ENCODE measurements around the gene TPPP2. TPM values are rescaled to one million over a fixed set of nuclear protein-coding genes. Genes with fewer than 3 reads are reported as not detected.

The TPPP2 gene
- total RNA-seq, 2 experiments from 2014 or later = not detected

DNA sequence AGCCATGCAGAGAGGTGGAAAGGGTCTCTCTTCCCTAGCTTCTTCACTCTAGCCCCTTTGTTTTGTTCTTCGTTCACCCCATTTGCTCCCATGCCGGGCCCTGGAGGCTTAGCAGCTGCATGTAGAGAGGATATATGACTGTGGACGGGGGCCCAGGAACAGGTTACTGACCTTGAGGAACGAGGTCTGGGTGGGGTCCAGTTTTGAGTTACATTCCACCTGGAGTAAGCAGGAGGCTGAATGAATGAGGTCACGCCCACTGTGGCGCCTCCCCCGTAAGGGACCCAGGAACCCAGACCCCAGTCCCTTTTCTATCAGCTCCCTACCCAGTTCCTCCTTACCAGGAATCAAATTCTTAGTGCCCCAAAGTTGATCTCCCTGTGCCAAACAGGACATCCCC is 11.7 kb upstream of the TPPP2 start:
- H3K4me3 Mint-ChIP-seq = no peak overlapping the region
- H3K36me3 Mint-ChIP-seq (ENCODE audit: low read depth) = no peaks in the 10 kb centered on the region
- peaks cover 16% of the 10 kb centered on the region for H3K27me3 Mint-ChIP-seq
- H3K9me3 Mint-ChIP-seq = no peaks in the 10 kb centered on the region
- H3K27ac Mint-ChIP-seq = no peak overlapping the region
- DNase-seq = no peak
- ChIA-PET POLR2A (interaction anchor here (1.2 to 1.6 kb wide), 2 partner anchors 85 to 87 kb away, joined by 3 read pairs; no protein-coding TSS in a partner anchor), CTCF (interaction anchor here (0.6 to 4.6 kb wide), 4 partner anchors 21 to 87 kb away, joined by 3 to 137 read pairs (median 3); partner anchors contain the start of gene TMEM253)
- peaks cover 2% of the 10 kb centered on the region for H3K4me1 Mint-ChIP-seq

GRCh38 chr14:21018781-21019180 is 11.2 kb upstream of the TPPP2 start:
- POLR2A ChIA-PET = interaction anchor here (1.2 to 1.6 kb wide), 2 partner anchors 85 to 86 kb away, joined by 3 read pairs; no protein-coding TSS in a partner anchor
- H3K27ac Mint-ChIP-seq = no peak overlapping the region
- H3K27me3 Mint-ChIP-seq = peaks cover 21% of the 10 kb centered on the region
- peaks cover 3% of the 10 kb centered on the region for H3K4me1 Mint-ChIP-seq
- H3K9me3 Mint-ChIP-seq = no peaks in the 10 kb centered on the region
- H3K36me3 Mint-ChIP-seq (ENCODE audit: low read depth) = no peaks in the 10 kb centered on the region
- no peak for DNase-seq
- no peak overlapping the region for H3K4me3 Mint-ChIP-seq
- CTCF ChIA-PET = interaction anchor here (0.9 to 1.9 kb wide), 5 partner anchors 13 to 86 kb away, joined by 3 to 5 read pairs (median 3); no protein-coding TSS in a partner anchor

- no peak for DNase-seq
- Mint-ChIP-seq H3K36me3 (ENCODE audit: low read depth) (no peaks in the 10 kb centered on the region), H3K27ac (no peak overlapping the region), H3K27me3 (peaks cover 24% of the 10 kb centered on the region), H3K4me3 (no peak overlapping the region), H3K4me1 (peaks cover 8% of the 10 kb centered on the region), H3K9me3 (no peaks in the 10 kb centered on the region)
- CTCF ChIA-PET = interaction anchor here (0.9 to 1.9 kb wide), 6 partner anchors 14 to 85 kb away, joined by 3 to 5 read pairs (median 3); no protein-coding TSS in a partner anchor
- POLR2A ChIA-PET = interaction anchor here (1.2 kb wide), 1 partner anchor 86 kb away, joined by 3 read pairs; no protein-coding TSS in a partner anchor
Observed at GRCh38 chr14:21019366-21019765, 10.7 kb upstream of the TPPP2 start.

- CTCF ChIA-PET = interaction anchor here (1.5 kb wide), 1 partner anchor 83 kb away, joined by 7 read pairs; no protein-coding TSS in a partner anchor
Observed at GRCh38 chr14:21020977-21021545, 9.0 kb upstream of the TPPP2 start.

GRCh38 chr14:21022686-21023085 is 7.3 kb upstream of the TPPP2 start:
- DNase-seq = no peak
- no peaks in the 10 kb centered on the region for H3K36me3 Mint-ChIP-seq (ENCODE audit: low read depth)
- peaks cover 34% of the 10 kb centered on the region for H3K27me3 Mint-ChIP-seq
- H3K4me3 Mint-ChIP-seq = no peak overlapping the region
- no peak overlapping the region for H3K27ac Mint-ChIP-seq
- CTCF ChIA-PET = interaction anchor here (0.9 to 2.0 kb wide), 2 partner anchors 8 to 22 kb away, joined by 5 to 16 read pairs; no protein-coding TSS in a partner anchor
- H3K9me3 Mint-ChIP-seq = no peaks in the 10 kb centered on the region
- POLR2A ChIA-PET = no interaction called here
- peaks cover 11% of the 10 kb centered on the region for H3K4me1 Mint-ChIP-seq

More at GRCh38 chr14:21020977-21021545, 9.0 kb upstream of the TPPP2 start:
- H3K4me1 Mint-ChIP-seq = peaks cover 11% of the 10 kb centered on the region
- no peaks in the 10 kb centered on the region for H3K36me3 Mint-ChIP-seq (ENCODE audit: low read depth)
- no peak overlapping the region for H3K27ac Mint-ChIP-seq
- peaks cover 29% of the 10 kb centered on the region for H3K27me3 Mint-ChIP-seq
- H3K4me3 Mint-ChIP-seq = no peak overlapping the region
- no peak for DNase-seq
- POLR2A ChIA-PET = no interaction called here
- no peaks in the 10 kb centered on the region for H3K9me3 Mint-ChIP-seq

DNA sequence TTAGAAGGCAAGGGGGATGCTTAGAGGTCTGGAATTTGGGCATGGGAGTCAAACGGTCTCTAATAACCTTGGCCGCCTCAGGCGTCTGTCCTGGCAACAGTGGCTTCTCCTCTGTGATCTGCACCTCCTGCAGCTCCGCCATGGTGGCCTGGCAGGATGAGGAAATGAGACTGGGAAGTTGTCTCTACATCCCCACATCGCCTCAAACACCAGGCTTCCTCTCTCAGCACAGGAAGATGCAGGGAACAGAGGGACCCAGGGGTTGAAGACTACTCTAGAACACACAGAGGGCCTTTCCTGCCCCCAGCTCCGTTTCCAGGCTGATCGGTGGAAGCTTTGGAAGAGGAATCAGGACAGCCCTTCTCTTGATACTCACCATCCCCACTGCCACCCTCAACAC is 6.8 kb upstream of the TPPP2 start:
- peaks cover 34% of the 10 kb centered on the region for H3K27me3 Mint-ChIP-seq
- no peak for DNase-seq
- H3K36me3 Mint-ChIP-seq (ENCODE audit: low read depth) = no peaks in the 10 kb centered on the region
- ChIA-PET POLR2A (no interaction called here), CTCF (interaction anchor here (2.0 kb wide), 1 partner anchor 8 kb away, joined by 16 read pairs; no protein-coding TSS in a partner anchor)
- H3K4me1 Mint-ChIP-seq = peaks cover 11% of the 10 kb centered on the region
- no peak overlapping the region for H3K4me3 Mint-ChIP-seq
- no peak overlapping the region for H3K27ac Mint-ChIP-seq
- no peaks in the 10 kb centered on the region for H3K9me3 Mint-ChIP-seq

DNA sequence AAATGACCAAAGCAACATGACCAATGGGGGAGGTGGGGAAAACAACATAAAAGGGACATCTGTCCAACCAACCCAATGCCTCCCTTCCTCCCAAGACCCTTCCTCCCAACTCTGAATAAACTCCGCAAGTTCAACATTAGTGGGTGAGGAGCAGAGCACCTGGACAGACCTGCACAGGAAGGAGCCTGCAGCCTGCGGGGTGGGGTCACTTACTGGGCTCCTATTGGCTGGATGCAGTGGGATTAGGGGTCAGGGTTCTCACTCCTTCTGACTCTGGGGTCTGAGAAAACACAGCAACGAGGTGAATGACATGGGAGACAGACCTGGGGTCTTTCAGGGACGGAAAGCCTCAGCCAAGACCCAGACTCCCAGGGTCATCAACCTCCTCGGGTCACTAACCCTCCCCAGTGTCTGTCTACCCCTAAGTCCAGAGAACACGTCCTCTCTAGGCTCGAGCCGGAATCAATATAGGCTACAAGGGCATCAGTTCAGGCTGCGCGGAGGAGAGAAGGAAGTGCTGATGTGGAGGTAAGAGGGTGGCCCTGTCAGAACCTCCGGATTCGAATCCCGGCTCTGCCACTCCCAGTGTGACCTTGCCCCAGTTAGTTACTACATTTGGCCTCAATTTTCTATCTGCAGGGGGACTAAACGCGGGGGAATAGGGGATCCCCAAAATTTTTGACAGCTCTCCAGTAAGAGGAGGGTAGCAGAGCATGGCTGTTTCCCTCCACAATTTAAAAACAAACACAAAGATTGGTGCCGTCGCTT is 6.0 kb upstream of the TPPP2 start:
- H3K27me3 Mint-ChIP-seq = peaks cover 34% of the 10 kb centered on the region
- peak overlapping the region; percentile 68 for H3K4me3 Mint-ChIP-seq
- no peaks in the 10 kb centered on the region for H3K36me3 Mint-ChIP-seq (ENCODE audit: low read depth)
- POLR2A ChIA-PET = interaction anchor here (1.0 kb wide), 1 partner anchor 80 kb away, joined by 3 read pairs; no protein-coding TSS in a partner anchor
- H3K4me1 Mint-ChIP-seq = peaks cover 11% of the 10 kb centered on the region
- H3K9me3 Mint-ChIP-seq = no peaks in the 10 kb centered on the region
- no peak overlapping the region for H3K27ac Mint-ChIP-seq
- DNase-seq = no peak
- CTCF ChIA-PET = interaction anchor here (1.3 to 2.0 kb wide), 3 partner anchors 9 to 80 kb away, joined by 3 to 16 read pairs (median 5); no protein-coding TSS in a partner anchor

DNA sequence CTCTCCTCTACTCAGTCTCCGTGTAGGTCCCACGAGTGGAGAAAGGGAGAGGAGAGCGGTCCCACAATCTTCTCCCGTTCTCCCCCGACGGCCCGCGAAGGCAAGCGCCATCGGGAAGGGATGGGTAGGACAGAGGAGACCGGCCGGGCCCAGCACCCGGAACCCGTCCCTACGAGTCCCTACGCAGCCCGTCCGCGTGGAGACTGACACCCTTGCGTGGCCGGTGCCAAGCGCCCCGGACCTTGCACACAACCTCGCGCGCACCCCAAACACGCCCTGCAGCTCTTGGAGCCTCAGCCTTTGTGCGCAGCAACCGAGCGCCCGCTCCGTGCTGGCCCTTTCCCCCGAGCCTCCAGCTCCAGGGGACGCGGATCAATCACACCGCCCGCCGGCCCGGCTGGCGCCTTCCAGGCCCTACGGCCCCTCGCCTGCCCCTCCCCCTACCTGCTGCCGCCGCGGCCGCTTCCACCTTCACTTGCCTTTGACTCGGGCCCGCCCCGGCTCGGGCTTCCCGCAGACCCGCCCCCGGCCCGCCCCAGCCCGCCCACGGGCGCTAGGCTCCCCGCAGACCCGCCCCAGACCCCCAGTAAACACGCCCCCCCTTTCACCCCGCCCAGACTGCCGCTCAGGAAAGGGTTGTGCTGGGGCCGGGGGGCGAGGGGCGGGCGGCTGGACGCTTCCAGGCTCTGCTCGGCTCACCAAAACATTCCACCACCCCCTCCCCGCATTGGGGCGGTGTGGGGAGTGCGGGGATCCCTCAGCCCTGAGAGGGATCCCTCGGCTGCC is 5.2 kb upstream of the TPPP2 start, which contains the start of gene NDRG2:
NDRG2 (minus strand) TSS at position 477 of the 786 bp plus-strand sequence. CDS start 1,746 bp downstream, outside the sequence.
- Mint-ChIP-seq H3K4me3 (peak within 1 kb of the TSS; percentile 69), H3K36me3 (ENCODE audit: low read depth) (no peaks in the 10 kb centered on the region), H3K9me3 (no peaks in the 10 kb centered on the region), H3K27ac (no peak within 1 kb of the TSS), H3K4me1 (peaks cover 11% of the 10 kb centered on the region), H3K27me3 (peaks cover 34% of the 10 kb centered on the region)
- DNase-seq = peak; percentile 74
- POLR2A ChIA-PET = interaction anchor here (1.0 kb wide), 1 partner anchor 80 kb away, joined by 3 read pairs; no protein-coding TSS in a partner anchor
- CTCF ChIA-PET = interaction anchor here (1.3 to 2.0 kb wide), 3 partner anchors 10 to 79 kb away, joined by 3 to 16 read pairs (median 5); no protein-coding TSS in a partner anchor

- Mint-ChIP-seq H3K27ac (no peak overlapping the region), H3K27me3 (peaks cover 34% of the 10 kb centered on the region), H3K4me1 (peaks cover 11% of the 10 kb centered on the region), H3K9me3 (no peaks in the 10 kb centered on the region), H3K36me3 (ENCODE audit: low read depth) (no peaks in the 10 kb centered on the region), H3K4me3 (peak overlapping the region; percentile 69)
- ChIA-PET CTCF (interaction anchor here (1.2 to 1.4 kb wide), 4 partner anchors 11 to 79 kb away, joined by 3 to 5 read pairs (median 3); no protein-coding TSS in a partner anchor), POLR2A (no interaction called here)
- DNase-seq = no peak
Observed at GRCh38 chr14:21025371-21026273, 4.4 kb upstream of the TPPP2 start.

DNA sequence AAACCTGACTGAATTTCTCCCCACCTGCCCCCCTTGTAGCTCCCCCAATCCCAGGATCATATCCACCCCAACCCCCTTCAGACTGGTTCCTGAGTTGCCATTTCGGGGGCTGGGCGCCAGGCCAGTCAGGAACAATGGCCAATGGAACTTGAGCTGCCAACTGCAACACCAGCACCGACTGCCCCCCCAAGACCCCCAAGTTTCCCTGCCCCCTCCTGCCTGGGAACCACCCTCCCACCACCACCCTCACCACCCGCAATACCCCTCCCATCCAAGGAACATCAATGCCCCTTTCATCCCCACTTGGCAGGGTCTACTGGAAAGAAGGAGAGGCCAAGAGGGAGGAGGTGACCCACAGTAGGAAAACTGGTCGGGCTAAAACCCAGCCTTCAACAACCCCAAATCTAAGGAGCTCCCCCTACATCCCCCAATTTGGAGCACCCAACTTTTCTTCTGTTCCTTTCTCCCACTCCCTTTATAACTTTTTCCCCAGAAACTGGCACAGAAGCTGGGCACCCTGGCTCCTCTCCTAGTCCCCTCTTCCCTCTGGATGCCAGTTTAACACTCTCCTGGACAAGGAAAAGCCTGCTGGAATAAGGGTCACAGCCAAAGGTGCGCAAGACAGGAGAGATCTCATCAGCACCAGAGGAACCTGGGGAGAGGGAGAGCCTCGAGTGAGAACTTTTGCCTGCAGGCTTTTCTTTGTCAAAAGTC is 3.6 kb upstream of the TPPP2 start:
- Mint-ChIP-seq H3K9me3 (no peaks in the 10 kb centered on the region), H3K4me1 (peaks cover 11% of the 10 kb centered on the region), H3K36me3 (ENCODE audit: low read depth) (no peaks in the 10 kb centered on the region), H3K27ac (no peak overlapping the region), H3K27me3 (peaks cover 34% of the 10 kb centered on the region), H3K4me3 (no peak overlapping the region)
- DNase-seq = no peak
- POLR2A ChIA-PET = no interaction called here
- CTCF ChIA-PET = interaction anchor here (1.2 to 1.4 kb wide), 3 partner anchors 12 to 79 kb away, joined by 3 to 5 read pairs (median 3); no protein-coding TSS in a partner anchor

DNA sequence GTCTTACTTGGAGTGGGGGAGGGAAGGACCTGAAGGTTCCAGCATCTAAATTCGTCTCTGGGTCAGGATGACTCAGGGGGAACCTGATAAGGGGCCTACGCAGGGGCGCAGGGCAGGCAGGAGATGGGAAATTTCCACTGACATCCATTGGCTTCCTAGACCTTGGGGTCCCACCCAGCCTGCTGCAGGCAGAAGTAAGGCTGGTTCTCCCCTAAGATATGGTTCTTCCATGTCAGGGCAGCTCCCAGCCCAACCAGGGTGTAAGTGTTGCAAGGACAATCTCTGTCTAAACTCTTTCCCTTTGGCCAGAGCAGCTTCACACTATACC is 3.1 kb upstream of the TPPP2 start:
- Mint-ChIP-seq H3K9me3 (no peaks in the 10 kb centered on the region), H3K27me3 (peaks cover 37% of the 10 kb centered on the region)
- CTCF ChIA-PET = interaction anchor here (1.2 to 1.4 kb wide), 2 partner anchors 77 to 78 kb away, joined by 3 read pairs; no protein-coding TSS in a partner anchor

More for the DNA sequence above, 3.1 kb upstream of the TPPP2 start:
- POLR2A ChIA-PET = no interaction called here
- H3K4me3 Mint-ChIP-seq = no peak overlapping the region
- H3K4me1 Mint-ChIP-seq = peaks cover 11% of the 10 kb centered on the region
- H3K36me3 Mint-ChIP-seq (ENCODE audit: low read depth) = no peaks in the 10 kb centered on the region
- H3K27ac Mint-ChIP-seq = no peak overlapping the region
- no peak for DNase-seq

Measured in activated CD4-positive, alpha-beta memory T cell treated with anti-CD3 and anti-CD28 coated beads, Interleukin-2, amount 10 ng/mL, durations not matched to agents 7 days and 5 days (primary cell).